Measurements from ENCODE around the gene CFAP43. TPM values are rescaled to one million over a fixed set of nuclear protein-coding genes. Genes with fewer than 3 reads are reported as not detected.

The CFAP43 gene
- total and polyA plus RNA-seq, 2 experiments from 2014 or later, result 0.24 to 0.44 TPM

DNA sequence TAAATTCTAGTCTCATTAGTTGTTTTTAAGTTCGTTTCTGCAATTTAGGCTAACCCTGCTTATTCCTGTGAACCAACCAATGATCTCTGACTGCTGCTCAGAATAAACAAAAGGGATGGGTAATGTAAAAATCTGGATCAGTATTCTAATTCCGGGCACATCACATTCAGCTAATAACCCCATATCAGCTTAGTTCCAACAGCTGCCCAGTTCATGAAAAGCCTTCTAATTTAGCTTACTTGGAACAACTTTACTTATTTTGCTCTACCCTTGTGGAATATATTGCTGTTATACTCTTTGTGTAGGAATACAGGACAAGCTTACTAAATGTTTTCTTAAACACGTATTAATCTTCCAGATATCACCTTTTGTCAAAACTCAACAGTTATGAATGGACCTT, 3.6 kb upstream of the CFAP43 start:
- Histone ChIP-seq H3K4me3 (no peak overlapping the region), H3K4me2 (no peak overlapping the region), H3K27me3 (ENCODE audit: insufficient read depth) (no peaks in the 10 kb centered on the region), H3K79me2 (replicated peaks; ENCODE audit: insufficient read depth) (no peaks in the 10 kb centered on the region), H3K4me1 (ENCODE audit: insufficient read depth) (peaks cover 10% of the 10 kb centered on the region), H2AFZ (no peak overlapping the region), H3F3A (replicated peaks; ENCODE audit: low read depth) (0 out of 2 replicates have a peak, but pooled peaks cover 3% of the 10 kb centered on the region), H3K9me2 (ENCODE audit: insufficient read depth) (no peaks in the 10 kb centered on the region), H3K36me3 (ENCODE audit: insufficient read depth) (no peaks in the 10 kb centered on the region), H3K27ac (ENCODE audit: low read depth) (no peak overlapping the region), H4K20me1 (replicated peaks; ENCODE audit: insufficient read depth) (no peaks in the 10 kb centered on the region)
- H3K27ac Mint-ChIP-seq, result no peak overlapping the region
- TF ChIP-seq NANOG (IDR thresholded peaks at IDR 0.05; ENCODE audit: borderline replicate concordance), result no peak
- TF ChIP-seq CREB1 (CRISPR knock-in tag; IDR thresholded peaks at IDR 0.05; ENCODE audit: low read depth), result no peak
- H3K4me3 Mint-ChIP-seq, result no peak overlapping the region
- H3K27me3 Mint-ChIP-seq (ENCODE audit: insufficient read depth, low read depth, poor library complexity), result no peaks in the 10 kb centered on the region
- peaks cover 5% of the 10 kb centered on the region; the same call in 1 of the 3 replicates for H3K4me1 Mint-ChIP-seq
- peaks cover 16% of the 10 kb centered on the region; the same call in 2 of the 3 replicates for H3K9me3 Mint-ChIP-seq
- H3K36me3 Mint-ChIP-seq (ENCODE audit: low read depth), result peaks cover 12% of the 10 kb centered on the region; the same call in 2 of the 3 replicates
- no peak for ATAC-seq
- no peak for DNase-seq (ENCODE audit: low spot score)

DNA sequence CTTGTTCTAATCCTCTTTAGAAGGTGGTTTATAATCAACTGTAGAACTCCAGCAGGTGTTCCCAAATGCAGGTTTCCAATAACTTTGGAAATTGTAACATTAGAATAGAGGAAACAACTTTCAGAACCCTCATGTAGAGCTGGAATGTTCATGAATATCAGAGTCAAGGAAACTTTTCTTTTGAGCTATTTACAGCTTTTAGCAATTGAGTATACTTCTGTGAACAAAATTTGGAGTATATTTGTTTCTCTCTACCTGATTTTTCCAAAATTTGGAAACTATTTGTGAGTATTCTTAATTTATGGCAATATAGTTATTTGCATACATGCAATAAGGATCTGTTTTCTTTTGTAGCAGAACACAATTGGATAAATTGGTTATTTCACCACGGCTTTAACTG, 2.8 kb upstream of the CFAP43 start:
- peaks cover 11% of the 10 kb centered on the region for H3K4me1 ChIP-seq (ENCODE audit: insufficient read depth)
- H3K79me2 ChIP-seq (replicated peaks; ENCODE audit: insufficient read depth), result no peaks in the 10 kb centered on the region
- Mint-ChIP-seq H3K4me1 (peaks cover 5% of the 10 kb centered on the region; the same call in 1 of the 3 replicates), H3K4me3 (no peak overlapping the region), H3K36me3 (ENCODE audit: low read depth) (peaks cover 12% of the 10 kb centered on the region; the same call in 2 of the 3 replicates), H3K27me3 (ENCODE audit: insufficient read depth, low read depth, poor library complexity) (no peaks in the 10 kb centered on the region), H3K27ac (no peak overlapping the region), H3K9me3 (peaks cover 16% of the 10 kb centered on the region; the same call in 2 of the 3 replicates)
- DNase-seq (ENCODE audit: low spot score), result no peak
- H3K27me3 ChIP-seq (ENCODE audit: insufficient read depth), result no peaks in the 10 kb centered on the region
- no peak overlapping the region for H3K27ac ChIP-seq (ENCODE audit: low read depth)
- no peak overlapping the region for H3K4me2 ChIP-seq
- no peak for ATAC-seq
- no peak overlapping the region for H2AFZ ChIP-seq
- no peaks in the 10 kb centered on the region for H3K36me3 ChIP-seq (ENCODE audit: insufficient read depth)
- 0 out of 2 replicates have a peak, but pooled peaks cover 3% of the 10 kb centered on the region for H3F3A ChIP-seq (replicated peaks; ENCODE audit: low read depth)
- no peaks in the 10 kb centered on the region for H4K20me1 ChIP-seq (replicated peaks; ENCODE audit: insufficient read depth)
- no peak overlapping the region for H3K4me3 ChIP-seq
- no peaks in the 10 kb centered on the region for H3K9me2 ChIP-seq (ENCODE audit: insufficient read depth)
- no peak for TF ChIP-seq ZNF331 (CRISPR knock-in tag; IDR thresholded peaks at IDR 0.05; ENCODE audit: low read depth)
- TF ChIP-seq EZH2phosphoT487 (IDR thresholded peaks at IDR 0.05; ENCODE audit: unreplicated experiment), result no peak
- TF ChIP-seq POLR2AphosphoS5 (IDR thresholded peaks at IDR 0.05; ENCODE audit: low read depth), result no peak
- no peak for TF ChIP-seq ZNF114 (CRISPR knock-in tag; IDR thresholded peaks at IDR 0.05)
- TF ChIP-seq, protein P1, sequence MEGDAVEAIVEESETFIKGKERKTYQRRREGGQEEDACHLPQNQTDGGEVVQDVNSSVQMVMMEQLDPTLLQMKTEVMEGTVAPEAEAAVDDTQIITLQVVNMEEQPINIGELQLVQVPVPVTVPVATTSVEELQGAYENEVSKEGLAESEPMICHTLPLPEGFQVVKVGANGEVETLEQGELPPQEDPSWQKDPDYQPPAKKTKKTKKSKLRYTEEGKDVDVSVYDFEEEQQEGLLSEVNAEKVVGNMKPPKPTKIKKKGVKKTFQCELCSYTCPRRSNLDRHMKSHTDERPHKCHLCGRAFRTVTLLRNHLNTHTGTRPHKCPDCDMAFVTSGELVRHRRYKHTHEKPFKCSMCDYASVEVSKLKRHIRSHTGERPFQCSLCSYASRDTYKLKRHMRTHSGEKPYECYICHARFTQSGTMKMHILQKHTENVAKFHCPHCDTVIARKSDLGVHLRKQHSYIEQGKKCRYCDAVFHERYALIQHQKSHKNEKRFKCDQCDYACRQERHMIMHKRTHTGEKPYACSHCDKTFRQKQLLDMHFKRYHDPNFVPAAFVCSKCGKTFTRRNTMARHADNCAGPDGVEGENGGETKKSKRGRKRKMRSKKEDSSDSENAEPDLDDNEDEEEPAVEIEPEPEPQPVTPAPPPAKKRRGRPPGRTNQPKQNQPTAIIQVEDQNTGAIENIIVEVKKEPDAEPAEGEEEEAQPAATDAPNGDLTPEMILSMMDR (conservative IDR thresholded peaks at IDR 0.05; ENCODE audit: low read depth in 2 of 2), result no peak
- TF ChIP-seq, protein P2, sequence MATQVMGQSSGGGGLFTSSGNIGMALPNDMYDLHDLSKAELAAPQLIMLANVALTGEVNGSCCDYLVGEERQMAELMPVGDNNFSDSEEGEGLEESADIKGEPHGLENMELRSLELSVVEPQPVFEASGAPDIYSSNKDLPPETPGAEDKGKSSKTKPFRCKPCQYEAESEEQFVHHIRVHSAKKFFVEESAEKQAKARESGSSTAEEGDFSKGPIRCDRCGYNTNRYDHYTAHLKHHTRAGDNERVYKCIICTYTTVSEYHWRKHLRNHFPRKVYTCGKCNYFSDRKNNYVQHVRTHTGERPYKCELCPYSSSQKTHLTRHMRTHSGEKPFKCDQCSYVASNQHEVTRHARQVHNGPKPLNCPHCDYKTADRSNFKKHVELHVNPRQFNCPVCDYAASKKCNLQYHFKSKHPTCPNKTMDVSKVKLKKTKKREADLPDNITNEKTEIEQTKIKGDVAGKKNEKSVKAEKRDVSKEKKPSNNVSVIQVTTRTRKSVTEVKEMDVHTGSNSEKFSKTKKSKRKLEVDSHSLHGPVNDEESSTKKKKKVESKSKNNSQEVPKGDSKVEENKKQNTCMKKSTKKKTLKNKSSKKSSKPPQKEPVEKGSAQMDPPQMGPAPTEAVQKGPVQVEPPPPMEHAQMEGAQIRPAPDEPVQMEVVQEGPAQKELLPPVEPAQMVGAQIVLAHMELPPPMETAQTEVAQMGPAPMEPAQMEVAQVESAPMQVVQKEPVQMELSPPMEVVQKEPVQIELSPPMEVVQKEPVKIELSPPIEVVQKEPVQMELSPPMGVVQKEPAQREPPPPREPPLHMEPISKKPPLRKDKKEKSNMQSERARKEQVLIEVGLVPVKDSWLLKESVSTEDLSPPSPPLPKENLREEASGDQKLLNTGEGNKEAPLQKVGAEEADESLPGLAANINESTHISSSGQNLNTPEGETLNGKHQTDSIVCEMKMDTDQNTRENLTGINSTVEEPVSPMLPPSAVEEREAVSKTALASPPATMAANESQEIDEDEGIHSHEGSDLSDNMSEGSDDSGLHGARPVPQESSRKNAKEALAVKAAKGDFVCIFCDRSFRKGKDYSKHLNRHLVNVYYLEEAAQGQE (IDR thresholded peaks at IDR 0.05; ENCODE audit: unreplicated experiment), result no peak
- TF ChIP-seq EZH2 (IDR thresholded peaks at IDR 0.05; ENCODE audit: low read depth, unreplicated experiment), result no peak
- no peak for TF ChIP-seq STAT1 (IDR thresholded peaks at IDR 0.05; ENCODE audit: unreplicated experiment)
- no peak for TF ChIP-seq JUNB (IDR thresholded peaks at IDR 0.05; ENCODE audit: unreplicated experiment)
- TF ChIP-seq, protein P3, sequence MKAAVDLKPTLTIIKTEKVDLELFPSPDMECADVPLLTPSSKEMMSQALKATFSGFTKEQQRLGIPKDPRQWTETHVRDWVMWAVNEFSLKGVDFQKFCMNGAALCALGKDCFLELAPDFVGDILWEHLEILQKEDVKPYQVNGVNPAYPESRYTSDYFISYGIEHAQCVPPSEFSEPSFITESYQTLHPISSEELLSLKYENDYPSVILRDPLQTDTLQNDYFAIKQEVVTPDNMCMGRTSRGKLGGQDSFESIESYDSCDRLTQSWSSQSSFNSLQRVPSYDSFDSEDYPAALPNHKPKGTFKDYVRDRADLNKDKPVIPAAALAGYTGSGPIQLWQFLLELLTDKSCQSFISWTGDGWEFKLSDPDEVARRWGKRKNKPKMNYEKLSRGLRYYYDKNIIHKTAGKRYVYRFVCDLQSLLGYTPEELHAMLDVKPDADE (IDR thresholded peaks at IDR 0.05), result no peak

All from GM23338 (cell line).